Measurements from ENCODE around the gene MOGAT2. TPM values are rescaled to one million over a fixed set of nuclear protein-coding genes. Genes with fewer than 3 reads are reported as not detected.

The MOGAT2 gene
- total and polyA plus RNA-seq, 2 of the 13 experiments (the other 11 are each of a cell fraction or from before 2014, with no cell fraction given): 27.2 to 27.8 TPM

GRCh38 chr11:75743711-75744563 lies 26.3 kb downstream of the MOGAT2 start (continued):
- TF ChIP-seq, protein P1, sequence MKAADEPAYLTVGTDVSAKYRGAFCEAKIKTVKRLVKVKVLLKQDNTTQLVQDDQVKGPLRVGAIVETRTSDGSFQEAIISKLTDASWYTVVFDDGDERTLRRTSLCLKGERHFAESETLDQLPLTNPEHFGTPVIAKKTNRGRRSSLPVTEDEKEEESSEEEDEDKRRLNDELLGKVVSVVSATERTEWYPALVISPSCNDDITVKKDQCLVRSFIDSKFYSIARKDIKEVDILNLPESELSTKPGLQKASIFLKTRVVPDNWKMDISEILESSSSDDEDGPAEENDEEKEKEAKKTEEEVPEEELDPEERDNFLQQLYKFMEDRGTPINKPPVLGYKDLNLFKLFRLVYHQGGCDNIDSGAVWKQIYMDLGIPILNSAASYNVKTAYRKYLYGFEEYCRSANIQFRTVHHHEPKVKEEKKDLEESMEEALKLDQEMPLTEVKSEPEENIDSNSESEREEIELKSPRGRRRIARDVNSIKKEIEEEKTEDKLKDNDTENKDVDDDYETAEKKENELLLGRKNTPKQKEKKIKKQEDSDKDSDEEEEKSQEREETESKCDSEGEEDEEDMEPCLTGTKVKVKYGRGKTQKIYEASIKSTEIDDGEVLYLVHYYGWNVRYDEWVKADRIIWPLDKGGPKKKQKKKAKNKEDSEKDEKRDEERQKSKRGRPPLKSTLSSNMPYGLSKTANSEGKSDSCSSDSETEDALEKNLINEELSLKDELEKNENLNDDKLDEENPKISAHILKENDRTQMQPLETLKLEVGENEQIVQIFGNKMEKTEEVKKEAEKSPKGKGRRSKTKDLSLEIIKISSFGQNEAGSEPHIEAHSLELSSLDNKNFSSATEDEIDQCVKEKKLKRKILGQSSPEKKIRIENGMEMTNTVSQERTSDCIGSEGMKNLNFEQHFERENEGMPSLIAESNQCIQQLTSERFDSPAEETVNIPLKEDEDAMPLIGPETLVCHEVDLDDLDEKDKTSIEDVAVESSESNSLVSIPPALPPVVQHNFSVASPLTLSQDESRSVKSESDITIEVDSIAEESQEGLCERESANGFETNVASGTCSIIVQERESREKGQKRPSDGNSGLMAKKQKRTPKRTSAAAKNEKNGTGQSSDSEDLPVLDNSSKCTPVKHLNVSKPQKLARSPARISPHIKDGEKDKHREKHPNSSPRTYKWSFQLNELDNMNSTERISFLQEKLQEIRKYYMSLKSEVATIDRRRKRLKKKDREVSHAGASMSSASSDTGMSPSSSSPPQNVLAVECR (CRISPR knock-in tag; IDR thresholded peaks at IDR 0.05; ENCODE audit: borderline replicate concordance): peak; percentile 49; the same call in 1 of the 2 replicates
- TF ChIP-seq ZNF776 (CRISPR knock-in tag; IDR thresholded peaks at IDR 0.05) (no peak), PAWR (CRISPR knock-in tag; IDR thresholded peaks at IDR 0.05; ENCODE audit: borderline replicate concordance) (no peak), GTF2F1 (IDR thresholded peaks at IDR 0.05; ENCODE audit: low read length) (no peak), MAZ (IDR thresholded peaks at IDR 0.05; ENCODE audit: borderline replicate concordance, low read depth, low read length) (no peak), MAZ (CRISPR knock-in tag; IDR thresholded peaks at IDR 0.05; ENCODE audit: low read depth) (no peak), SAFB2 (CRISPR knock-in tag; IDR thresholded peaks at IDR 0.05; ENCODE audit: borderline replicate concordance, low read depth) (no peak), ZBTB3 (CRISPR knock-in tag; IDR thresholded peaks at IDR 0.05; ENCODE audit: borderline replicate concordance, low read depth) (no peak), KMT2A (CRISPR knock-in tag; IDR thresholded peaks at IDR 0.05) (no peak), SOX5 (CRISPR knock-in tag; IDR thresholded peaks at IDR 0.05; ENCODE audit: borderline replicate concordance) (peak; percentile 46)
- TF ChIP-seq, protein P2, sequence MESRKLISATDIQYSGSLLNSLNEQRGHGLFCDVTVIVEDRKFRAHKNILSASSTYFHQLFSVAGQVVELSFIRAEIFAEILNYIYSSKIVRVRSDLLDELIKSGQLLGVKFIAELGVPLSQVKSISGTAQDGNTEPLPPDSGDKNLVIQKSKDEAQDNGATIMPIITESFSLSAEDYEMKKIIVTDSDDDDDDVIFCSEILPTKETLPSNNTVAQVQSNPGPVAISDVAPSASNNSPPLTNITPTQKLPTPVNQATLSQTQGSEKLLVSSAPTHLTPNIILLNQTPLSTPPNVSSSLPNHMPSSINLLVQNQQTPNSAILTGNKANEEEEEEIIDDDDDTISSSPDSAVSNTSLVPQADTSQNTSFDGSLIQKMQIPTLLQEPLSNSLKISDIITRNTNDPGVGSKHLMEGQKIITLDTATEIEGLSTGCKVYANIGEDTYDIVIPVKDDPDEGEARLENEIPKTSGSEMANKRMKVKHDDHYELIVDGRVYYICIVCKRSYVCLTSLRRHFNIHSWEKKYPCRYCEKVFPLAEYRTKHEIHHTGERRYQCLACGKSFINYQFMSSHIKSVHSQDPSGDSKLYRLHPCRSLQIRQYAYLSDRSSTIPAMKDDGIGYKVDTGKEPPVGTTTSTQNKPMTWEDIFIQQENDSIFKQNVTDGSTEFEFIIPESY (CRISPR knock-in tag; IDR thresholded peaks at IDR 0.05): no peak
- TF ChIP-seq, protein P3, sequence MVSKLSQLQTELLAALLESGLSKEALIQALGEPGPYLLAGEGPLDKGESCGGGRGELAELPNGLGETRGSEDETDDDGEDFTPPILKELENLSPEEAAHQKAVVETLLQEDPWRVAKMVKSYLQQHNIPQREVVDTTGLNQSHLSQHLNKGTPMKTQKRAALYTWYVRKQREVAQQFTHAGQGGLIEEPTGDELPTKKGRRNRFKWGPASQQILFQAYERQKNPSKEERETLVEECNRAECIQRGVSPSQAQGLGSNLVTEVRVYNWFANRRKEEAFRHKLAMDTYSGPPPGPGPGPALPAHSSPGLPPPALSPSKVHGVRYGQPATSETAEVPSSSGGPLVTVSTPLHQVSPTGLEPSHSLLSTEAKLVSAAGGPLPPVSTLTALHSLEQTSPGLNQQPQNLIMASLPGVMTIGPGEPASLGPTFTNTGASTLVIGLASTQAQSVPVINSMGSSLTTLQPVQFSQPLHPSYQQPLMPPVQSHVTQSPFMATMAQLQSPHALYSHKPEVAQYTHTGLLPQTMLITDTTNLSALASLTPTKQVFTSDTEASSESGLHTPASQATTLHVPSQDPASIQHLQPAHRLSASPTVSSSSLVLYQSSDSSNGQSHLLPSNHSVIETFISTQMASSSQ (IDR thresholded peaks at IDR 0.05; ENCODE audit: low read depth): no peak
- TF ChIP-seq, protein P3 (CRISPR knock-in tag; IDR thresholded peaks at IDR 0.05; ENCODE audit: borderline replicate concordance): no peak
- TF ChIP-seq, protein P4, sequence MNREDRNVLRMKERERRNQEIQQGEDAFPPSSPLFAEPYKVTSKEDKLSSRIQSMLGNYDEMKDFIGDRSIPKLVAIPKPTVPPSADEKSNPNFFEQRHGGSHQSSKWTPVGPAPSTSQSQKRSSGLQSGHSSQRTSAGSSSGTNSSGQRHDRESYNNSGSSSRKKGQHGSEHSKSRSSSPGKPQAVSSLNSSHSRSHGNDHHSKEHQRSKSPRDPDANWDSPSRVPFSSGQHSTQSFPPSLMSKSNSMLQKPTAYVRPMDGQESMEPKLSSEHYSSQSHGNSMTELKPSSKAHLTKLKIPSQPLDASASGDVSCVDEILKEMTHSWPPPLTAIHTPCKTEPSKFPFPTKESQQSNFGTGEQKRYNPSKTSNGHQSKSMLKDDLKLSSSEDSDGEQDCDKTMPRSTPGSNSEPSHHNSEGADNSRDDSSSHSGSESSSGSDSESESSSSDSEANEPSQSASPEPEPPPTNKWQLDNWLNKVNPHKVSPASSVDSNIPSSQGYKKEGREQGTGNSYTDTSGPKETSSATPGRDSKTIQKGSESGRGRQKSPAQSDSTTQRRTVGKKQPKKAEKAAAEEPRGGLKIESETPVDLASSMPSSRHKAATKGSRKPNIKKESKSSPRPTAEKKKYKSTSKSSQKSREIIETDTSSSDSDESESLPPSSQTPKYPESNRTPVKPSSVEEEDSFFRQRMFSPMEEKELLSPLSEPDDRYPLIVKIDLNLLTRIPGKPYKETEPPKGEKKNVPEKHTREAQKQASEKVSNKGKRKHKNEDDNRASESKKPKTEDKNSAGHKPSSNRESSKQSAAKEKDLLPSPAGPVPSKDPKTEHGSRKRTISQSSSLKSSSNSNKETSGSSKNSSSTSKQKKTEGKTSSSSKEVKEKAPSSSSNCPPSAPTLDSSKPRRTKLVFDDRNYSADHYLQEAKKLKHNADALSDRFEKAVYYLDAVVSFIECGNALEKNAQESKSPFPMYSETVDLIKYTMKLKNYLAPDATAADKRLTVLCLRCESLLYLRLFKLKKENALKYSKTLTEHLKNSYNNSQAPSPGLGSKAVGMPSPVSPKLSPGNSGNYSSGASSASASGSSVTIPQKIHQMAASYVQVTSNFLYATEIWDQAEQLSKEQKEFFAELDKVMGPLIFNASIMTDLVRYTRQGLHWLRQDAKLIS (CRISPR knock-in tag; IDR thresholded peaks at IDR 0.05): no peak
